H1 (cell line): Measurements from ENCODE around the gene SLC22A2. TPM values are rescaled to one million over a fixed set of nuclear protein-coding genes. Genes with fewer than 3 reads are reported as not detected.

Experiments
- BCL11A ChIP-seq, 2 experiments: IDR thresholded peaks; one replicate each; pipeline ENCODE4 v1.6.1; 2011; ENCODE audit warnings: low read depth in 2 of 2, low read length in 2 of 2, mild to moderate bottlenecking in 2 of 2
- CEBPB ChIP-seq: IDR thresholded peaks from 2 replicates; pipeline ENCODE4 v1.6.1; 2012; ENCODE audit warnings: low read depth, low read length
- PHF8 ChIP-seq: fragments of 200-600 bp; sonication (generic); conservative IDR thresholded peaks from 2 replicates; pipeline ENCODE4 v1.7.1; 2012; ENCODE audit warnings: low read depth, mild to moderate bottlenecking, inconsistent platforms, low read length, moderate library complexity
- polyA plus RNA-seq, 7 experiments: library from polyadenylated mRNA; depleted of rRNA in 3 of 7; stranded (reverse) in 5 of 7; unstranded in 2 of 7; fragments of >200 nt in 5 of 7; fragments of 200-250 nt in 2 of 7; gene quantifications; 1 replicate in 5 of 7; 2 replicates in 1 of 7; 4 replicates in 1 of 7; pipeline versions ENCODE4 v1.2.1 to v1.2.3, GENCODE V29; 2011 to 2013; ENCODE audit warnings: missing spikeins in 2 of 7, mixed read lengths in 2 of 7
- total RNA-seq: library from RNA; stranded (reverse); fragmentation: NEBNext Ultra II Directional; extraction: Animal tissue kit (Norgen Biotek cat#: 25700); gene quantifications from 2 replicates; pipeline ENCODE4 v1.2.1, GENCODE V29; 2021

The SLC22A2 gene
- total and polyA plus RNA-seq, 2 of the 8 experiments (the other 6 are each of a cell fraction or from before 2014, with no cell fraction given) = 0.23 to 1.4 TPM

DNA sequence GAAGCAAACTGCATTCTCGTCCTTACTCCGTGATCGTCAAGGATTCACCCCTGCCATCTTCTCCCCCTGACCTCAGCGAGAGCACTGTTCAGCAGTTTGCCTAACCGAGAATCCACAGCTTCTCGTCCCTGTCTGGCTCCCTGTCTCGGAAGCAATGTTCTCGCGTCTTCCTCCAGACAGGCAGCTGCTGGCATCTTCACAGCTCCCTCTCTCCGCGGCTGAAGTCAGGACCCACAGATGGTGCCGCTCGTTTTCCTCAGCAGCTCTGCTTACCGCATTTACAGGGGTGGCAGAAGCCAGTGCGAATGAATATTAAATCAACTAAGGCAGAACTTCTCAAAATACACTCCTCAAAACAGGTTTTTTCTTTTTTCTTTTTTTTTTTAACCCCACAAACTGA is 18.9 kb upstream of the SLC22A2 start (continued):
- TF ChIP-seq BCL11A (IDR thresholded peaks at IDR 0.05; ENCODE audit: low read depth in 2 of 2, low read length in 2 of 2) (no peak), CEBPB (no peak), PHF8 (no peak)
